ENCODE measurements around the gene ACADVL.

Gene ACADVL

DNA sequence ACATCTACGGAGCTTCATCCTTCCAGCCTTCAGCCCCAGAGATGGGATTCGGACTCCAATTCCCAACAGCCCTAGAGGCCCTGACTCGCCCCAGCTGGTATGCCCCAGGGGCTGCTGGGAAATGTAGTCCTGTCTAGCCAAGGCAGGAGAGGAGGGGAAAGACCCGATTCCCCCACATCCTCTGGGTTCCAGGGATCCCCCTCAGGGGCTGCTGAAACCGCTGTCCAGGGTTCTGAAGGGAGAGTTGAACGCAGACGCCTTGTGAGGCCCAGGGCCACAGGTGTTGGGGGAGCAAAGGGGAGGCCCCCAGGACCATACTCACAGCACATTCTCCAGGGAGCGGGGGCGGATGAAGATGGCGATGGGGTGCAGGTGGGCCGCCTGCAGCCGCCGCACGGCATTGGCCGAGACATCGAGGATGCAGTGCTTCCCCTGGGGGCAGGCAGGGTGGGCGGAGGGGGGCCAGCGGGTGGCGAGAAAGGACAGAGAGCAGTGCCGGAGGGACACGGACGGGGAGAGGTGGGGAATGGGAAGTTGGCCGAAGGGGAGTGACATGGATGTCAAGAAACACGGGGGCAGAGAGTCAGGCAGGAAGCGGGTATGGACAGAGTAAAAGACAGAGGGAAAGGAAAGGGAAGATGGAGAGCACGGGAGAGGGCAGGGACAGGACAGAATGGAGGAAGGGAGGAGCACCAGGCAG lies 28.0 kb upstream of the ACADVL start:
- no peak for DNase-seq

DNA sequence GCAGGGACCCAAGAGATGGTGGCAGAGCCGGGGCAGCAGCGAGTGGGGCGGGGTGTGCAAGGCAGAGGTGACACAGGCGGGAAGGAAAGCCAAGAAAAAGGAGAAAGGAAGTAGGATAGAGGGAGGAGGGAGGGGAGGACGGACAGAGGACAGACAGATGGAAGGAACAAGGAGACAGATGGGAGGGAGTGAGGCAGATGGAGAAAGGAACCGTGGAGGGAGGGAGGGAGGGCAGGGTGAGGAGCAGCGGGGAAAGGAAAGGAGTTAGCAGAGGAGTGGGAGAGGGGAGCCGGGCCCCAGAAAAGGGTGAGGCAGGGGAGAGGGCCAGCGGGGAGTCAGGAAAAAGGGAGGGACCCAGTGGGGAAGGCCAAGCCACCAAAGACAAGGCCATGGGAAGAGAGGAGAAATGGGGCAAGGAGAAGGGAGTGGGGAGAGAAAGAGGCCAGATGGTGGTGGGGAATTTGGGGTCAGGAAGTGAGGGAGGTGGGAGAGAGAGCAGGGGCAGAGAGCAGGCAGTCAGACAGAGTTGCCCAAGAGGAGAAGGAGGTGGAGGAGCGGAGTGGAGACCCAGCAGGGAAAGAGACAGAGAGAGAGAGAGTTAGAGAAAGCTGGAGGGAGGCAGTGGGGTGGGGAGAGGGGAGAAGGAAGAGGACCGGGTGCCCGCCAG lies 27.3 kb upstream of the ACADVL start:
- no peak for DNase-seq

DNA sequence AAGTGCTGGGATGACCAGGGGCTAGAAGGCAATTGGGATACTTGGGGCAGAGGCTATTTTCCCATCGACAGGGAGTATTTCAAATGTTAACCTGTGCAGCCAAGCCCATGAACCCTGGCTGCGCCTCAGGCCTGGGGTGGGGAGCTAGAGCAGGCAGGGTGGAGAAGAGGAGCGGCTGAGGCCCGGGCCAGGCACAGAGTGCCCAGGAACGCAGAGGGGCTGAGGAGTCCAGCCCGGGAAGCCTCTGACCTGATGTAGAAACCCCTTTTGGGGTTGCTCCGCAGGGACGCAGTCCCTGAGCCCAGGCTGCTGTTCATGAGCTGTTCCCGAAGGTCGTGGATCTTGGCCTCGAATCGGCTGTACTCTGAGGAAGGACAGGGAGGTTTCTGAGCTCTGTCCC lies 23.8 kb upstream of the ACADVL start:
- DNase-seq: no peak

DNA sequence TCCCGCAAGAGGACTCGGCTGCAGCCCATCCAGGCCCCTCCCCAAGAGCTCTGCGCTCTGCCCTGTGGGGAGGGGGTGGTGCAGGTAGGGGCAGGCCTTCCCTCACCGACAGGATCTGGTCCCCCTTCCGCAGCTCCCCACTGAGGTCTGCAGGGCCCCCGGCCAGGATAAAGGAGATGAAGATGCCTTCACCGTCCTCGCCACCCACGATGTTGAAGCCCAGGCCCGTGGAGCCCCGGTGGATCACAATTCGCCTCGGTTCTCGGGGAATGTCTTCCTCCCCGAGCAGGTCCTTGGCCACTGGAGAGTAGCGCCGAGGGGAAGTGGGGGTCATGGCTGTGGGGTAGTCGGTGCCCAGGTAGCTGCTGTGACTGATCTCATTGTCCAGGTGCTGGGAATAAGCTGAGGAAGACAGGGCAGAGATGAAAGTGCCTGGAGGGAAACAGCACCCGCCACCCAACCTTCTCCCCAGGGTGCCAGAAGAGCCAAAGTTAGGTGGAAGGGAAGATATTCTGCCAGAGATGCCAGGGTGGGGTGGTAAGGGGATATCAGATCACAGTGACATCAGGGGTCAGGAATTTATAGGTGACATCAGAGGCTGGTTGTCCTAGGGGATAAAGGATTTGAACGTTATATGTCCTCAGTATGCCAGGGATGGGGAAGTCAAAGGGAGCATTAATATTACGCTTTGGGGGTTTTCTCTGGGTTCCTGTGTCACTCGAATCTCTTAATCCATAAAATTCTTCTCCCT lies 22.9 kb upstream of the ACADVL start:
- DNase-seq: no peak

DNA sequence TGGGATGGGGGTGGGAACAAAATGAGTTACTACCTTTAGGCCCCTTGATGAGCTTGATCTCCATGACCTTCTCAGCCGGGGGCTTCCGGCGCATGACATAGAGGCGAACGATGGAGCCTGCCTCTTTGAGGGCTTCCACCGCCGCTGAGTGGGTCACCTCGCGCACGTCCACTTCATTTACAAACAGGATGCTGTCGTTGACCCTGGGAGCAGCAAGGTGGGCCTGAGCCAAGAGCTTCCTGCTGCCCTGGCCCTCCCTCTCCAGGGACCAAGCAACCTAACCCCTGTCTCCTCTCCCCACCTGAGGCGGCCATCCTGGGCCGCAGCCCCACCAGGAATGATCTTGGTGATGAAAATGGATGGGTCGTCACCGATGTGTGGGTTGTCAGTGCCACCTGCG lies 16.3 kb upstream of the ACADVL start:
- DNase-seq: no peak

DNA sequence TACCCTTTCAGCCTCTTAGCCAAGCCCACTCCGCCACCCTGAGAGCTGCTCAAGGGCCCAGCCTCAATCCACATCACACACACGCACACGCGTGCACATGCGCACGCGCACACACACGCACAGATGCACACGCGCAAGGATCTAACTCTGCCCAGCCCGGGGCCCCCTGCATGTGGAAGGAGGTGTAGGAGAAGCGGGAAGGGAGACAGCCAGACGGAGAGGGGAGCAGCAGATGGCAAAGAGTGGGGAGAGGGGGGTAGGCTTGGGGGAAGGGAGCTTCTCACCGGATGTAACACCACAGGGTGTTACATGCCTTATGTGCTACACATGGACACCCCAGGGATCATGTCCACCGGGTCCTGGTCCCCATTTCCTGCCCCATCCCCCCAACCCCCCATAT lies 15.4 kb upstream of the ACADVL start:
- DNase-seq: no peak

DNA sequence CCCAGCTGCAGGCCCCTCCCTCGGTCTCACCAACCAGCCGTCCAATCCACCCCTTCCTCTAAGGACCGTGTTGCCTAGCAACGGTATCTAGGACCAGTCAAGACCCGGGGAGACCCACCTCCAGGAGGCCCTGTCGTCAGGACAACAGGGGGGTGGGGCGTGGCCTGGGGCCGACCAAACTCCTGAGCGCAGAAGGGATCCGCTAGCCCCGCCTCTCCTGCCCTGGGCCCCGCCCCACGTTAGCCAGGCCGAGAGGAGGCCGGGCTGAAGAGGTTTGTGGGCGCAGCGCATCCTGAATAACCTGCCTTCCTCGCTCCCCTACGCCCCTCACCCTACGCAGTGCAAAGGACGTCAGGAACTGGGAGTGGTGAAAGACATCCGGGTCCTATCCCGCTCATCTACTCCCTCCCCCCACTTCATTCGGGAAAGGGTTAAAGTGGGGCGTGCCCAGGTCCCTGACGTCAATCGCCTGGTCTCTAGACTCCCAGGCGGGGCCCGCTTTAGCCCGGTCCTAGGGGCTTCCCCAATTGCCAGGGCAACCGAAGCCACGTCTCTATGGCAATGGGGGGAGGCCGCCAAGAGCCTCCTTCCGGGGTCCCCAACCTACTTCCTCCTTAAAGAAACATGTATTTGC lies 14.8 kb upstream of the ACADVL start:
- DNase-seq: peak; percentile 56 to 72

DNA sequence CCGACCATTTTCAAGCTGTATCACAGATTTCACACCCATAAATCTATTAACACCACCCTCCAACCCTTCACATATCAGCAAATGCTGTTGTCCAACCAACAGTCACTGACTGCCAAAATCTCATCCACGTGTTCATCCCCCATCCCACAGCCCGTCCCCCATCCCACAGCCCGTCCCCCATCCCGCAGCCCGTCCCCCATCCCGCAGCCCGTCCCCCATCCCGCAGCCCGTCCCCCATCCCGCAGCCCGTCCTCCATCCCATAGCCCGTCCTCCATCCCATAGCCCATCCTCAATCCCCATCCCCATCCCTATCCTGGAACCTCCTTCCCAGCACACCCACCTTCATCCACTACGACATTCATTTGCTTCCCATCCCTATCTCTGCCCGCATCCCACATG lies 14.2 kb upstream of the ACADVL start:
- no peak for DNase-seq

DNA sequence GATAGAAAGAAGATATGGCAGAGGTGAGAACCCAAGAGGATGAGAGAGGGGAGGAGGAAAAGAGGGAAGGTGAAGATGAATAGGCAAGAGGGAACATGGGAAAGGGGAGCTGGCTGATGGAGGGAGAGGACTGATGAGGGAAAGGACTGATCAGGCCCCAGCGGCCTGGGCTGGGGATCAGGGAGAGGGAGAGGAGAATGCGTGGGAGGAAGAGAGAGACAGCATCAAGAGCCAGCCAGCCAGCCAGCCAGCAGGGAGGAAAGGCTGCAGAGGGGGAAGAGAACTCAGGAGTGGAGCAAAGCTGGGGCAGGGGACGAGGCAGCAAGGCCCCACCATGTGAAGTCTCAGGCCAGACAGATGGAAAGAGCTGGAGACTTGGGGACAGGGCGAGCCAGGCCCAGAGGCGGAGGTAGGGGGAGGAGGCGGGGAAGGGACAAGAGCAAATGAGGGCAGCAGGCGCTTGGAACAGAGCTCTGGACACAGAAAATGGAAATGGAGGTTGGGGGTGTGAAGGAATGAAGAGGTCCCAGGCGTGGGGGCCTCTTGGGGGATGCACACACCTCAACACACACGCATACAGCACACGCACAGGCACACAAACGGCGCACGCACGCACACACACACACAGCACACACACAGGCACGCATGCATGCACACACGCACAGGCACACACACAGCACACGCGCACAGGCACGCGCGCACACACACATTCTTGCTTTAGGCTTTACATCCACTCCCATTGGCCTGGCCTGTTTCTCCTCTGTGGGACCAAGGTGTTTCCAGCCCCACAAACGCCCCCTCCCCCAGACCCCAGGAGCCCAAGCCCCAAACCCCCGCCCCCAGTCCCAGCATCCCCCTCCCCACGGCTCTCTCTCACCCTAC lies 12.4 kb upstream of the ACADVL start:
- DNase-seq: no peak

DNA sequence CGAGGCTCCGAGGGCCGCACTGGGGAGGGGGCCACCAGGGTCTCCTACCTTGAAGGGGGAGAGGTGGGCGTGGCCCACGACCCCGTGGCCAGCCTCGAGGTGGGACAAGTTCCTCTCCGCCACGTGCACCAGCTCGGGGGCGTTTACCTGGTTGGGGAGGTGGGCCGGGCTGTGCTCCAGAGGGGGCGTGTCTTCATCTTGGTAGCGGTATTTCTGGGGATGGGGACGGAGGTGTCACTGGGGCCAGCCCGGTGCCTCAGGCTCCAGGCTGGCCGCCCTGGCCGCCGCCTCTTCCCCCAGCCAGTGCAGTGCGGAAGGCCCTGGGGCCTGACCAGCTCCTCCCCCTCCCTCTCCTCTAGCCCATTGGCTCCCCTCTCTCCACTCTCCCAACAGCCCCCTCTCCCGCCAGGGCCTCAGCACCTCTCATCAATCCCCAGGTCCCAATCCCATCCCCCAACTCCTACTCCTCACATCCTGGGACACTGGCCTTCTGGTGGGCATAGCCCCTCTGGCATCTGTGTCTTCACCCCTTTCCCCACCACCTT lies 11.6 kb upstream of the ACADVL start:
- DNase-seq: no peak

DNA sequence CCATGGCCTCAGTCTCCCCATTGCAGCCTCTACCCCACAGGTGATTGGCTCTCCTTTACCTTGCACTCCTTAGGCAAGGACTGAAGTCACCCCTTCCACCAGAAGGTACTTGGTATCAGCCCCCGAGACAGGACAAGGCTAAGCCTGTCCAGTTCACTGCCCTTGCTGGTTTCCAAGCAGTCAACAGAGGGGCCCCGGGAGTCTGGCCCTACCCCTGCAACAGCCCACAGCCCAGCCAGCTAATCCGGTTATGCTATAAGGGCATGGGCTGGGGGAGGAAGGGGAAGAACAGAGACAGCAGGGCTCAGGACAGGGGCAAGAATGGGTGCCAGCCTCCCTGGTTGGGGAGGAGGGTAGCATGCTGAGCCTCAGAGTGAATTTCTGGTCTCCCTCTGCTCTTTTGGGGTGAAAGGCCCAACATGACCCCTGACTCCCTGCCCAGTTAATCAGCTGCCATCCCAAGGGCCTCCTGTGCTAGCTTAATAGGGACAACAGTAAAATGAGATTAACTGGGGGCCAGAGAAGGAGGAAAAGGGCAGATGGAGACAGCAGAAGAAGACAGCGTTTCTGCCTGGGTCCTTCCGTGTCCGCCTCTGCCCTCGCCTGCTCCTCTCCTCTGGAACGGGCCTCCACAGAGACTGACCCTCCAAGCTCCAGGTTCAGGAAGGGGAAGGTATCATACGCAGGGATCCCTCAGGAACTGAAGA lies 10.8 kb upstream of the ACADVL start:
- no peak for DNase-seq

DNA sequence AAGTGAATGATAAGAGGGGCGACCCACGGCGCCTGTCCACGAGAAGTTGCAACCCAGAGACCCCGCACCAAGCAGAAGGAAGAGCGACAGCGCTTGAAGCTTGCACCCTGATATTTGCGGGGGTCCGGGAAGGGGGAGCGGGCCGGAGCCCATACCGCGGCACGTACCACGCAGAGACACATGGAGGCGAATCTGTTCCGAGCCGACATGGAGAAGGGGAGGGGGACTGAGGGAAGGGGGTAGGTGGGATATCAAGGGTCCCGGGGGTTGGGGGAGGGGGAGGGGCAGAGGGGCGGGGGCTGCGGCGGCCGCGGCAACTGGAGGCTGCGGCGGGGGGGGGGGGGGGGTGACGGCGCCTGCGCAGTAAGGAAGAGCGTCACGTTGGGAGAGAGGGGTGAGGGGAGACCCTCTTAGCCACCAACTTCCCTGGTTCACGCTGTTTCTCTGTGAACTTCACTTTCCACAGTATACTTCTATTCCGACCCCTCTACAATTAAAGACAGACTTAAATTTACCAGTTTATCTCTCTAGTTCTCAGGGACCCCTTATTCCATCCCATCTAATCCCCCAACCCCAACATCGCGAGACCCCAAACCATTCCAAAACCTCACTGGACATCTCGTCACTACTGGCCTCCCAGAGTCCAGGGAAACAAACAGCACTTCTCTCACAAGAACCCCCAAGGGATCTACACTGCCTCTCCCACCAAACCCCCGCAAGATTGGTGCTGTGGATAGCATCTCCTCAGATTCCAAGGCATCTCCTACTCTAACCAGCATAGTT lies 8.1 kb upstream of the ACADVL start:
- DNase-seq: no peak

DNA sequence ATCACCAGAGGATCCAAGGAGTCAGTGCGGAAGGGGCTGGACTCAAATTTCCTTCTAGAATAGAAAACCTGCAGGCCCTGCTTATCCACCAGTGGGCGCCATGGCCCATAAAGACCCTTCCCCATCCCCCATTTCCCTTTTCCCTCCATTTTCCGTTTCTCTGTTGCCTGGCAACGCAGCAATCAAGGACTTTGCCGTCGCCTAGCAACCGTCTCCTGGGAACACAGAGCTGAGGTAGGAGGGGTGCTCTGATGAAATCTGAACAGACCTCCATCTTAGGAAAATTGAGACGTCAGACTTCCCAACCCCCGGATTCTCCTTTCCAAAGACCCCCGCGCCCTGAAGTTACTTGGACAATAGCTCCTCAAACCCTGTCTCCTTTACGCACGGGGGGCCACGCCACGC lies 5.8 kb upstream of the ACADVL start:
- DNase-seq: peak in 1 of 2 donors; percentile 80

DNA sequence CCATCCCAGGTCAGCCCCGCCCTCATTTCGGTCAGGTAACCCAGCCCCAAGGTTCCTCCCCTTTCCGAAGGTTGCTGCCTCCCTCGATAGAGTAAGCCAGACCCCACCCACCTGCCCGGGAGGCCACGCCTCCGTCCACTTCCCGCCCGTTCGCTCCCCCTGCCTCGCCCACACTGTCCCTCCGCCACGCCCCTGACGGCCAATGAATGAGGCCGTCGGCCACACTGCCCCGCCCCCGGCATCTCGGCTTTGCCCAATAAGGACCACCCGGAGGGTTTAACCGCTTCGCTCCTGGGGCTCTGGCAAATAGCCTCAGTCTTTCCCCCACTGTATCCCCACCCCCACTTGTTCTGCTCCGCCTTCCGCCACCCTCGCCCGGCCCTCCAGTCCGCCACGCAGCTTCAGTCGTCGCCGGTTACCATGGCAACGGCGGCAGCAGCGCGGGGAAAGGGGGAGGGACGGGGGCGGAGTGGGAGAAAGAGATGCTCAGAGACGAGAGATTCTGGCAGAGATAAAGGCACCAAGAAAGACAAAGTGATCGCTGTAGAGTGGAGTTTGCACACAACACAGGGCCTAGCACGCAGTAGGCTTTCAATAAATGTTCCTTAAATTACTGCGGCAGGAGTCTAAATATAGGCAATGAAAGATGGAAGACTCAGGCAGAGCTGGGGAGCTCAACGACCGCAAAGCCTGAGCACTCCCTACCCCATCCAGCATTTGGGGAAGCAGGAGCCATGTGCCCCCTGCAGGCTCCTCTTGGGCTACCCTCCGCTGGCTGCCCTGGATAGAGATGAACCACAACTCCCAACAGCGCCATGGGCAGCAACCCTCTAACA lies 5.2 kb upstream of the ACADVL start:
- DNase-seq: peak; percentile 94 to 95

DNA sequence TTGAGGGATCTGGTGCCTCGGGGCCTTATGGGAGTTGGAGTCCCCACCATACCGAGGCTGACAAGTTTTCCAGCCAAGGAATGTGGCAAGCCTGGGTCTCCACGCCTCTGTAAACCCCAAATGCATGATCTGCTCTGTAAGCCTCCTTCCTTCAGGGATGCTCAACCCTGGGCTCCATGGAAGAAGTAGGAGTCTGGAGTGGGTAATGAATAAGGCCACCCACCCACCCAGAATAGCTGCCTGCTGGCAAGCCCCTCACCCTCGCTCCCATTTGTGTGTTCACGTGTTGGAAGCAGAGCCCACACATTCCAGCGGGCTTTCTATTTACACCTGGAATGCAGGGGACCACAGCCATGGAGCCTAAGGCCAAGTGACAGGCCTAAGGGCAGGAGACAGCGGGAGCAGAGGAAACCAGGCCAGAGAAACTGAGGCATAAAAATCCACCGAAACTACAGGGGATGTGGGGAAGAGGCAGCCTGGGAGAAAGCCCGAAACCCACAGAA lies 4.6 kb upstream of the ACADVL start:
- DNase-seq: no peak

DNA sequence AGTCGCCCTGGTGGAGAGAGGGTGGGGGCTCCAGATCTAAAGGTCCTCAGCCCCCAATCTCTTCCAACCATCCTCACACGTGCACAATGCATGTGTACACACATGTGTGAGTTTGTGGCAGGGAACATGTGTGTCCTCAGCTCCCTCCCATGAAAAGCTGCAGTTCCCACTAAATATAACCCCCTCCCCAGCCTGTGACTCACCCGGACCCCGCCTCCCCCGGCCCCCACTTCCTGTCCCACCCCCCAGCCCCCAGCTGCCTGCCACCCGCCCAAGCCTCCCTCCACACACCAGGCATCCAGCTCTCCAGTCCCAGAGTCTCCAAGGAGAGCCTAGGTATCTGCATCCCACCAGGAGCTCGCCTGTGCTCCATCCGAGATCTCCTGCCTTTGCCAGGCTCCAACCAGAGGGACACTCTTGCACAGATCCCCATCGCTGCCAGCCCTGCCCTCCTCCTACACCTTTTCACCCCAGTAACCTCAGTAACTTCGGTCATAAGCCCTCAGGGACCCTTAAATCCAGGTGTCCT lies 4.0 kb upstream of the ACADVL start:
- no peak for DNase-seq

DNA sequence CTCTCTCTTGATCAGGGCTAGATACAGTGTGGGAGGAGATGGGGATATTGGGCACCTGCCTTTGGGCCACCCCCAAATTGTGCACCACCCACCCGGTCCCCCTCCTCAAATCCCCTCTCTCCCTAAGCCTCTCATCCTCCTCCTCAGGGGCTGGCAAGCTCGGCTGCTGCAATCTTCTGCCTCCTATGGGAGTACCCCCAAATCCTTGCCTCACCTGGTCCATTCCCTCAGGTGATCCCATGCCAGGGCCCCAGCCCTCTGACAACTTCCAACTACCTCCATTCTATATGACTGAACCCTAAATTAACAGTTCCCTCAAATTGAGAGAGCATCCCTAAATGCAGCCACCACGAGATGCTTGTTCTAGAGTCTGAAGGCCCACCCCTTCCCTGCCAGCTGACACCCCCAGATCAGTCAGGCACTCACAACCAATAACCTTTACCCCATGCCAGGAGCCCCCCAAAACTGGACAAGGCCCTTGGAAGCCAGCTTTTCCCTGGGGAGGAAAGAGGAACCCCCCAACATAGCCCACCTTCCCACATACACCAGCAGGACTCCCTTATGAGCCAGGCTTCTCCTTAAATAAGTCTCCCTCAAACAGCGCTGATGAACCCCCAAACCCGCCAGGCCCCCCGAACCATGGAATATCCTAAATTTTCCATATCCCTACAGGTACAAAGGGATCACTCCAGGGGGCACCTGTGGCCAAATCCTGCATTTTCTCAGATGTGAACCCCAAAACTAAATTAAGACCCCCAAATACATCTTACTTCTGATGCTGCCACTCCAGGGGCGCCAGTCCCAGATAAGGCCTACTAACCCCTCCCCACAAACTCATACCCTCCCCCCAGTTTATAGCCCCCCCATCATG lies 3.3 kb upstream of the ACADVL start:
- DNase-seq: no peak

Measured in hippocampal formation (tissue), 2 donors.